ENCODE measurements around the gene ADORA2B. TPM values are rescaled to one million over a fixed set of nuclear protein-coding genes. Genes with fewer than 3 reads are reported as not detected.

ADORA2B gene
- total RNA-seq, 6 experiments from 2014 or later, result 0.91 to 1.2 (median 1.0) TPM

GRCh38 chr17:15951368-15952047 is 6.6 kb downstream of the ADORA2B start:
- no peak overlapping the region for H3K4me3 Mint-ChIP-seq
- H3K27ac Mint-ChIP-seq, result no peak overlapping the region
- TF ChIP-seq, protein P1, sequence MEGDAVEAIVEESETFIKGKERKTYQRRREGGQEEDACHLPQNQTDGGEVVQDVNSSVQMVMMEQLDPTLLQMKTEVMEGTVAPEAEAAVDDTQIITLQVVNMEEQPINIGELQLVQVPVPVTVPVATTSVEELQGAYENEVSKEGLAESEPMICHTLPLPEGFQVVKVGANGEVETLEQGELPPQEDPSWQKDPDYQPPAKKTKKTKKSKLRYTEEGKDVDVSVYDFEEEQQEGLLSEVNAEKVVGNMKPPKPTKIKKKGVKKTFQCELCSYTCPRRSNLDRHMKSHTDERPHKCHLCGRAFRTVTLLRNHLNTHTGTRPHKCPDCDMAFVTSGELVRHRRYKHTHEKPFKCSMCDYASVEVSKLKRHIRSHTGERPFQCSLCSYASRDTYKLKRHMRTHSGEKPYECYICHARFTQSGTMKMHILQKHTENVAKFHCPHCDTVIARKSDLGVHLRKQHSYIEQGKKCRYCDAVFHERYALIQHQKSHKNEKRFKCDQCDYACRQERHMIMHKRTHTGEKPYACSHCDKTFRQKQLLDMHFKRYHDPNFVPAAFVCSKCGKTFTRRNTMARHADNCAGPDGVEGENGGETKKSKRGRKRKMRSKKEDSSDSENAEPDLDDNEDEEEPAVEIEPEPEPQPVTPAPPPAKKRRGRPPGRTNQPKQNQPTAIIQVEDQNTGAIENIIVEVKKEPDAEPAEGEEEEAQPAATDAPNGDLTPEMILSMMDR (IDR thresholded peaks at IDR 0.05), result no peak
- peaks cover 7% of the 10 kb centered on the region for H3K27me3 Mint-ChIP-seq (ENCODE audit: insufficient read depth)
- DNase-seq, result no peak
- H3K36me3 Mint-ChIP-seq (ENCODE audit: low read depth), result no peaks in the 10 kb centered on the region
- H3K4me1 Mint-ChIP-seq (ENCODE audit: low read depth), result peaks cover 36% of the 10 kb centered on the region
- no peaks in the 10 kb centered on the region for H3K9me3 Mint-ChIP-seq

- H3K9me3 Mint-ChIP-seq, result no peaks in the 10 kb centered on the region
- TF ChIP-seq, protein P1 (IDR thresholded peaks at IDR 0.05), result no peak
- no peak for DNase-seq
- H3K36me3 Mint-ChIP-seq (ENCODE audit: low read depth), result peaks cover 1% of the 10 kb centered on the region; the same call in 1 of the 2 replicates
- H3K4me1 Mint-ChIP-seq (ENCODE audit: low read depth), result peaks cover 36% of the 10 kb centered on the region
- no peak overlapping the region for H3K27ac Mint-ChIP-seq
- H3K27me3 Mint-ChIP-seq (ENCODE audit: insufficient read depth), result peaks cover 5% of the 10 kb centered on the region; the same call in 1 of the 2 replicates
- H3K4me3 Mint-ChIP-seq, result no peak overlapping the region
Observed at GRCh38 chr17:15952048-15952532, 7.2 kb downstream of the ADORA2B start.

- H3K4me3 Mint-ChIP-seq, result no peak overlapping the region
- TF ChIP-seq, protein P1 (IDR thresholded peaks at IDR 0.05), result no peak
- H3K27me3 Mint-ChIP-seq (ENCODE audit: insufficient read depth), result peaks cover 6% of the 10 kb centered on the region
- no peak overlapping the region for H3K27ac Mint-ChIP-seq
- peaks cover 42% of the 10 kb centered on the region for H3K4me1 Mint-ChIP-seq (ENCODE audit: low read depth)
- H3K9me3 Mint-ChIP-seq, result no peaks in the 10 kb centered on the region
- H3K36me3 Mint-ChIP-seq (ENCODE audit: low read depth), result peaks cover 10% of the 10 kb centered on the region
- DNase-seq, result no peak
Observed at GRCh38 chr17:15952916-15953790, 8.2 kb downstream of the ADORA2B start.

DNA sequence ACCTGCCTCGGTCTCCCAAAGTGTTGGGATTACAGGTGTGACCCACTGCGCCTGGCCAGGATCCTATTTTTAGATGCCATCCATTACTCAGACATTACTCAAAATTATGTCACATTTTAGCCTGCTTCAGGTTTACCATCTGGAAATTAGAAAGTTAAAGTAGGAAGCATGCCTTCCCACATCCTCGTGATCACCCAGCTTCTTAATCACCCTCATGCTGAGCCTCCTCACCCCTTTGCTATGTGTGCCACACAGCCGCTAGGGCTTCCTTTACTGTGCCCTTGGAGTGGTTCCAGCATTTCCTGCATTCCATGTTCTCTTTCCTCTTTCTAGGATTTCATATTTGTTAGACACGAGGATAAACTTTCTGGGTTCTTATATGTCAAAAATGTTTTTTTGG is 9.3 kb downstream of the ADORA2B start:
- peaks cover 52% of the 10 kb centered on the region for H3K4me1 Mint-ChIP-seq (ENCODE audit: low read depth)
- peak overlapping the region; percentile 45; the same call in 1 of the 2 replicates for H3K27ac Mint-ChIP-seq

More for the DNA sequence above, 9.3 kb downstream of the ADORA2B start:
- DNase-seq, result peak; percentile 89
- peaks cover 10% of the 10 kb centered on the region for H3K27me3 Mint-ChIP-seq (ENCODE audit: insufficient read depth)
- TF ChIP-seq, protein P1 (IDR thresholded peaks at IDR 0.05), result no peak
- no peaks in the 10 kb centered on the region for H3K9me3 Mint-ChIP-seq
- no peak overlapping the region for H3K4me3 Mint-ChIP-seq
- peaks cover 16% of the 10 kb centered on the region for H3K36me3 Mint-ChIP-seq (ENCODE audit: low read depth)

All from HFFc6 (cell line).